Ovary (tissue), 3 donors: ENCODE results near the gene KIAA1191.

Experiments
- EP300 ChIP-seq: sonication (generic); formaldehyde crosslinking; IDR thresholded peaks from one replicate; pipeline ENCODE4 v1.6.1; 2017; ENCODE audit warnings: antibody characterized with exemption
- POLR2A ChIP-seq: fragments of 450-650 bp; IDR thresholded peaks from one replicate; pipeline ENCODE4 v1.6.1; 2017; ENCODE audit warnings: antibody characterized with exemption, mild to moderate bottlenecking, moderate library complexity
- TF ChIP-seq, protein P1 (sequence below), 3 donors: fragments of 450-650 bp in 2 of 3; fragments of 200-600 bp in 1 of 3; IDR thresholded peaks; one replicate each; pipeline versions ENCODE4 v1.5.1 to v1.8.0; 2016 to 2022; ENCODE audit warnings: antibody characterized with exemption in 3 of 3, mild to moderate bottlenecking in 1 of 3
- donor health status: DM: no; HTN: no; CAD: no.

DNA sequence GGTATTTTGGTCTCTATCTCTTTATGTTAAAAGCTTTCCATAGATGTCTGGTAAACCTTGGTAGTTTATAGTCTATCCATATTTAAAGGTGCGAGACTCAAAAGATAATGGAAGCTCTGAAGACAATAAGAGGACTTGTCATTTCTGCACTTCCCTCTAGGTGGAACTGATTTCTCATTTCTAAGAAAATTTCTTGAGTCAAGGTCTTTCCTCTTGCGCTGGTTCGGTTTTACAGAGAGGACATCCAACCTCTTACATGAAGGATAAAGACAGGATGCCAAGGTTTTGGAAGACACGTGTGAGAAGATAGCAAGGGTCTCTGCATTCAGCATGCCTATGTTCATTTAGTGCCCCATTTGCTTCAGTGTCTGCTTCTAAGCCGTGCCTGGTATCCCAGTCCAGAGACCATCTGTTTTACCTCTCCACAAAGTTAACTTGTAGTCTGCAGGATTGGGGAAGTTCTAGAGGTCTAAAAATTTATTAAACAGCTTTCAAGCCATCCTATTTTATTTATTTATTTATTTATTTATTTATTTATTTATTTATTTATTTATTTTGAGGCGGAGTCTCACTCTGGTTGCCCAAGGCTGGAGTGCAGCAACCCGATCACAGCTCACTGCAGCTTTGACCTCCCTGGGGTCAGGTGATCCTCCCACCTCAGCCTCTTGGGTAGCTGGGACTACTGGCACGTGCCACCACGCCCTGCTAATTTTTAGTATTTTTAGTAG, 41.6 kb downstream of the KIAA1191 start:
- TF ChIP-seq, protein P1, sequence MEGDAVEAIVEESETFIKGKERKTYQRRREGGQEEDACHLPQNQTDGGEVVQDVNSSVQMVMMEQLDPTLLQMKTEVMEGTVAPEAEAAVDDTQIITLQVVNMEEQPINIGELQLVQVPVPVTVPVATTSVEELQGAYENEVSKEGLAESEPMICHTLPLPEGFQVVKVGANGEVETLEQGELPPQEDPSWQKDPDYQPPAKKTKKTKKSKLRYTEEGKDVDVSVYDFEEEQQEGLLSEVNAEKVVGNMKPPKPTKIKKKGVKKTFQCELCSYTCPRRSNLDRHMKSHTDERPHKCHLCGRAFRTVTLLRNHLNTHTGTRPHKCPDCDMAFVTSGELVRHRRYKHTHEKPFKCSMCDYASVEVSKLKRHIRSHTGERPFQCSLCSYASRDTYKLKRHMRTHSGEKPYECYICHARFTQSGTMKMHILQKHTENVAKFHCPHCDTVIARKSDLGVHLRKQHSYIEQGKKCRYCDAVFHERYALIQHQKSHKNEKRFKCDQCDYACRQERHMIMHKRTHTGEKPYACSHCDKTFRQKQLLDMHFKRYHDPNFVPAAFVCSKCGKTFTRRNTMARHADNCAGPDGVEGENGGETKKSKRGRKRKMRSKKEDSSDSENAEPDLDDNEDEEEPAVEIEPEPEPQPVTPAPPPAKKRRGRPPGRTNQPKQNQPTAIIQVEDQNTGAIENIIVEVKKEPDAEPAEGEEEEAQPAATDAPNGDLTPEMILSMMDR (IDR thresholded peaks at IDR 0.05): no peak
- TF ChIP-seq EP300 (no peak), POLR2A (no peak)
